ENCODE data around the gene EDIL3.

EDIL3 gene

DNA sequence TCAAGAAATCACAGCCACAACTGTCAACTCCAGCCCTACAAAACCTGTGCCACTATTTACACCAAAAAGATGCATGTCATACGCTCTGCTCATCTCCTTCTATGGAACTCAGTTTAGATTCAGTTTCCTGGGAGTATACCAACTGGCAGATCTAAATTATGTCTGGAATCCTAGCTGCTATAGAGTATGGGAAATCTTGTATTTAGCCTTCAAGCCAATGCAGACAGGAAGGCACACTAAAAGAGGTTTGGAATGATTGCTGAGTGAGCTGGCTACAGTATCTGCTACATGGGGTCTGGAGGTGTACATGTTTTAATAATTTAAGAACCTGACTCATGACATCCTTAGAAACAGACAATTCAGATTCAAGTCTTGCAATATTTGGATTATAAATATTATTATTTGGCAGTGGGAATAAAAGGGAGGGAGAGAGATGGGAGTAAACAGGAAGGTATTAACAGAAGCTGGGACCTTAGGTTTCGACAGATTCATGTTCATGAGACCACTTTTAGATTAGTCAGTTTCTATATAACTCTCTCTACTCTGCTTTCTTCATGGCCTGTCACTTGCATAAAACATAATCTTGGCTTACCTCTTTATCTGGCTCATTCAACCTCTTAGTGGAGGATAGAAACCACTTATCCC lies 485.2 kb downstream of the EDIL3 start:
- DNase-seq (no peak), ATAC-seq (no peak)

GRCh38 chr5:83895860-83896259 lies 488.8 kb downstream of the EDIL3 start:
- ATAC-seq = no peak
- no peak for DNase-seq

GRCh38 chr5:83891261-83891660 lies 493.4 kb downstream of the EDIL3 start:
- DNase-seq = no peak

More at GRCh38 chr5:83891261-83891660, 493.4 kb downstream of the EDIL3 start:
- no peak for ATAC-seq
